Endothelial cell of umbilical vein (primary cell): ENCODE measurements around the gene DLX3. TPM values are rescaled to one million over a fixed set of nuclear protein-coding genes. Genes with fewer than 3 reads are reported as not detected.

Experiments used
- BruUV-seq: library from RNA; stranded (reverse); fragments of 400-500 nt; replicated peaks from 2 replicates; lab custom pipeline; 2021; lab: Mats Ljungman, UMichigan
- CTCF ChIA-PET: fragments of 300-600, 350-600 bp; sonication (Branson Sonifier 250); formaldehyde crosslinking; loops from one replicate; lab custom pipeline; 2021; ENCODE audit warnings: antibody characterized with exemption, inconsistent platforms; lab: Charles Lee
- POLR2A ChIA-PET: fragments of 300-600, 350-600 bp; sonication (Branson Sonifier 250); formaldehyde crosslinking; loops from one replicate; lab custom pipeline; 2021; ENCODE audit warnings: antibody characterized with exemption, inconsistent platforms; lab: Charles Lee
- DNase-seq: peaks from one replicate; pipeline ENCODE4 v3.0.0-alpha.2; 2011; ENCODE audit warnings: low read depth, low spot score
- FAIRE-seq: peaks from 2 replicates; lab custom pipeline; 2011; peaks lifted over from hg19 to GRCh38; lab: Jason Lieb, UNC
- H2AFZ ChIP-seq: 2 replicates; pipeline ENCODE4 v1.6.0; 2012; ENCODE audit warnings: low read depth, low read length, control low read depth, inconsistent platforms
- H3K27ac ChIP-seq: 2 replicates; pipeline ENCODE4 v1.5.1; 2011; ENCODE audit warnings: low read depth, mild to moderate bottlenecking, control low read depth, low read length, moderate library complexity; ENCODE audit not compliant: insufficient read depth
- H3K27me3 ChIP-seq, 2 experiments: 2 replicates each; pipeline versions ENCODE4 v1.6.0 to v1.6.1; 2011; ENCODE audit warnings: low read length in 2 of 2, mixed read lengths in 1 of 2; ENCODE audit not compliant: control insufficient read depth in 2 of 2, insufficient read depth in 2 of 2
- H3K36me3 ChIP-seq, 2 experiments: 2 replicates in 1 of 2; 3 replicates in 1 of 2; pipeline ENCODE4 v1.5.1; 2011; ENCODE audit warnings: low read length in 2 of 2, mild to moderate bottlenecking in 1 of 2, moderate library complexity in 1 of 2; ENCODE audit not compliant: control insufficient read depth in 2 of 2, insufficient read depth in 2 of 2; ENCODE audit errors: extremely low read depth in 1 of 2
- H3K4me1 ChIP-seq: 3 replicates; pipeline ENCODE4 v1.5.1; 2011; ENCODE audit warnings: mild to moderate bottlenecking, low read length; ENCODE audit not compliant: control insufficient read depth, insufficient read depth; ENCODE audit errors: extremely low read depth
- H3K4me2 ChIP-seq: 2 replicates; pipeline ENCODE4 v1.6.1; 2011; ENCODE audit warnings: low read length, control low read depth, mixed read lengths; ENCODE audit not compliant: insufficient read depth
- H3K4me3 ChIP-seq, 3 experiments: fragments of 200-600 bp in 1 of 3; sonication (generic), shearing (Covaris generic) in 1 of 3; replicated peaks in 1 of 3; 2 replicates each; pipeline ENCODE4 v1.5.1; 2011 to 2016; ENCODE audit warnings: control low read depth in 3 of 3, low read length in 3 of 3, mild to moderate bottlenecking in 2 of 3, inconsistent platforms in 1 of 3, low read depth in 1 of 3, moderate library complexity in 1 of 3; ENCODE audit not compliant: insufficient read depth in 1 of 3
- H3K79me2 ChIP-seq: 2 replicates; pipeline ENCODE4 v1.6.0; 2012; ENCODE audit warnings: low read length, inconsistent platforms; ENCODE audit not compliant: control insufficient read depth, insufficient read depth
- H3K9ac ChIP-seq: replicated peaks from 2 replicates; pipeline ENCODE3; 2011; ENCODE audit warnings: low read length, control low read depth; ENCODE audit not compliant: insufficient read depth; ENCODE audit errors: extremely low read depth
- H3K9me1 ChIP-seq: replicated peaks from 3 replicates; pipeline ENCODE4 v1.6.0; 2011; ENCODE audit warnings: mild to moderate bottlenecking, low read length; ENCODE audit not compliant: control insufficient read depth, insufficient read depth; ENCODE audit errors: extremely low read depth
- H3K9me3 ChIP-seq: replicated peaks from 2 replicates; pipeline ENCODE4 v1.5.1; 2012; ENCODE audit warnings: low read length, inconsistent platforms; ENCODE audit not compliant: control insufficient read depth, insufficient read depth
- H4K20me1 ChIP-seq: replicated peaks from 2 replicates; pipeline ENCODE3; 2011; ENCODE audit warnings: mild to moderate bottlenecking, low read length; ENCODE audit not compliant: control insufficient read depth, insufficient read depth; ENCODE audit errors: extremely low read depth
- CTCF ChIP-seq, 2 donors: IDR thresholded peaks; 1 replicate in 1 of 2; 2 replicates in 1 of 2; pipeline ENCODE4 v1.5.1; 2011; ENCODE audit warnings: low read length in 2 of 2, mild to moderate bottlenecking in 2 of 2, moderate library complexity in 2 of 2, control low read depth in 1 of 2, inconsistent platforms in 1 of 2, low read depth in 1 of 2; ENCODE audit not compliant: insufficient read depth in 1 of 2; ENCODE audit errors: extremely low read depth in 1 of 2
- EZH2 ChIP-seq: IDR thresholded peaks from 2 replicates; pipeline ENCODE4 v1.6.1; 2012; ENCODE audit warnings: borderline replicate concordance, low read depth, mild to moderate bottlenecking, moderate library complexity, low read length, inconsistent platforms; ENCODE audit not compliant: severe bottlenecking
- FOS ChIP-seq: IDR thresholded peaks from 2 replicates; pipeline ENCODE4 v1.6.1; 2011; ENCODE audit warnings: mild to moderate bottlenecking, low read length, moderate library complexity, borderline replicate concordance; ENCODE audit not compliant: insufficient read depth
- GATA2 ChIP-seq: IDR thresholded peaks from 2 replicates; pipeline ENCODE4 v1.7.0; 2011; ENCODE audit warnings: low read depth, mild to moderate bottlenecking, moderate library complexity, mixed read lengths, low read length; ENCODE audit not compliant: insufficient read length, insufficient read depth
- JUN ChIP-seq: IDR thresholded peaks from 2 replicates; pipeline ENCODE4 v1.6.1; 2011; ENCODE audit warnings: borderline replicate concordance, low read depth; ENCODE audit not compliant: insufficient read length, insufficient read depth
- MAX ChIP-seq: IDR thresholded peaks from 2 replicates; pipeline ENCODE4 v1.6.1; 2011; ENCODE audit not compliant: insufficient read depth, insufficient read length
- MYC ChIP-seq: IDR thresholded peaks from one replicate; pipeline ENCODE4 v1.6.1; 2011; ENCODE audit warnings: mild to moderate bottlenecking, low read depth, low read length
- POLR2A ChIP-seq: IDR thresholded peaks from 2 replicates; pipeline ENCODE4 v1.6.1; 2012; ENCODE audit warnings: low read depth, mild to moderate bottlenecking, control low read depth, low read length
- POLR2AphosphoS5 ChIP-seq: IDR thresholded peaks from 2 replicates; pipeline ENCODE4 v1.6.1; 2012; ENCODE audit warnings: low read depth, mild to moderate bottlenecking, control low read depth, low read length, moderate library complexity; ENCODE audit not compliant: insufficient read depth
- dilution Hi-C: fragments of 300-500 bp; cut with MboI; formaldehyde crosslinking; loops from one replicate; pipeline ENCODE4 v1.15.0; 2019; ENCODE audit warnings: low sequenced_read_pairs; ENCODE audit not compliant: extremely low pct_ligation_motif_present
- intact Hi-C: fragments of 100-400 bp; cut with micrococcal nuclease; formaldehyde crosslinking; loops from one replicate; pipeline ENCODE4 v1.10.0; 2022
- polyA plus RNA-seq, 4 experiments: library from polyadenylated mRNA; depleted of rRNA in 3 of 4; stranded (reverse) in 3 of 4; unstranded in 1 of 4; fragments of >200 nt; gene quantifications; 2 replicates each; pipeline versions ENCODE4 v1.2.1 to v1.2.3, GENCODE V29; 2011 to 2012; ENCODE audit warnings: missing spikeins in 1 of 4
- total RNA-seq: library from RNA; stranded (reverse); gene quantifications from 2 replicates; pipeline ENCODE4 v1.2.3, GENCODE V29; 2021

The DLX3 gene
- total and polyA plus RNA-seq, 2 donors (not counting 3 experiments of a cell fraction or from before 2014, with no cell fraction given) = not detected

GRCh38 chr17:49944273-49944870 is 50.7 kb downstream of the DLX3 start:
- no peaks in the 10 kb centered on the region for H4K20me1 ChIP-seq
- no peak overlapping the region for H2AFZ ChIP-seq
- DNase-seq (no peak), FAIRE-seq (no peak)
- H3K9me1 ChIP-seq = no peaks in the 10 kb centered on the region
- no peak overlapping the region for H3K4me2 ChIP-seq
- no peak overlapping the region for H3K9ac ChIP-seq
- H3K79me2 ChIP-seq = no peaks in the 10 kb centered on the region
- intact Hi-C loops (no loop called here), dilution Hi-C loops (no loop called here)
- no peak overlapping the region for H3K27ac ChIP-seq
- H3K4me1 ChIP-seq = no peaks in the 10 kb centered on the region
- BruUV-seq = no TSS peak
- no peak for TF ChIP-seq GATA2
- TF ChIP-seq POLR2A = no peak
- TF ChIP-seq MAX = no peak
- TF ChIP-seq MYC = no peak
- TF ChIP-seq CTCF (IDR thresholded peaks at IDR 0.05; ENCODE audit: extremely low read depth in 1 of 2, insufficient read depth in 1 of 2, low read depth in 1 of 2, low read length in 2 of 2) = no peak
- TF ChIP-seq JUN = no peak
- TF ChIP-seq POLR2AphosphoS5 = no peak
- no peak for TF ChIP-seq EZH2
- TF ChIP-seq FOS = no peak
- H3K27me3 ChIP-seq = peaks cover 30 to 32% of the 10 kb centered on the region in 2 experiments
- H3K4me3 ChIP-seq = no peak overlapping the region
- H3K9me3 ChIP-seq = no peaks in the 10 kb centered on the region
- ChIA-PET POLR2A (no interaction called here), CTCF (interaction anchor here (1.3 to 6.9 kb wide), 3 partner anchors 8 to 54 kb away, joined by 3 to 38 read pairs (median 4); no protein-coding TSS in a partner anchor)
- no peaks in the 10 kb centered on the region for H3K36me3 ChIP-seq
